ENCODE data around the gene RCBTB1.
"Not testable (repeated sequence)": the region's sequence is repeated elsewhere in the genome, so short reads cannot be mapped to it uniquely, and the experiment has no call there.

RCBTB1 gene

DNA sequence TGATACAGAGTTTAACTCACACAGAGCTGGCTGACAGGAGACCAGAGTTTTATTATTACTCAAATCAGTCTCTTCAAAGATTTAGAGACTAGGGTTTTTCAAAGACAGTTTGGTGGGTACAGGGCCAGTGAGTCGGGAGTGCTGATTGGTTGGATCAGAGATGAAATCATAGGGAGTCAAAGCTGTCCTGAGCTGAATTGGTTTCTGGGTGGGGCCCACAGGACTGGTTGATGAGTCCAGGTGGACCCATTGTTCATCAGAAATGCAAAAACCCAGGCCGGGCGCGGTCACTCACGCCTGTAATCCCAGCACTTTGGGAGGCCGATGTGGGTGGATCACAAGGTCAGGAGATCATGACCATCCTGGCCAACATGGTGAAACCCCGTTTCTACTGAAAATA is 17.3 kb upstream of the RCBTB1 start:
- DNase-seq, result not testable (repeated sequence)

DNA sequence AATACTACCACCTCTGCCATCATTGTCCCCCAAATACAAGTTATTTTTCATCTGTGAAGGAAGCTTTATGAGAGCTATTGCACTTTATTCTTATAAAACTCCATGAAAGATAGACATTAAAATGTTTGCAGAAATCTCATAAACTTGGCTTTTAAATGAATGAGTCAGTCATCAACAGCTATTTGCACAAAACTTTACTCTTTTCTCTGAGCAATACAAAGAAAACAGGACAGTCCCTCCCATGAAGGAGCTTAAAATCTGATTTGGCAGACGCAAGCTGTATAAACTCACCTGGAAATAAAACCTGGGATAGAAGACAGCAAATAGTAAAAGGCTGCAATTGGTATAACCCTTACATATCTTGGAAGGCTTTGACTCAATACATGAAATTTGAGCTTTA is 16.6 kb upstream of the RCBTB1 start:
- no peak for DNase-seq

DNA sequence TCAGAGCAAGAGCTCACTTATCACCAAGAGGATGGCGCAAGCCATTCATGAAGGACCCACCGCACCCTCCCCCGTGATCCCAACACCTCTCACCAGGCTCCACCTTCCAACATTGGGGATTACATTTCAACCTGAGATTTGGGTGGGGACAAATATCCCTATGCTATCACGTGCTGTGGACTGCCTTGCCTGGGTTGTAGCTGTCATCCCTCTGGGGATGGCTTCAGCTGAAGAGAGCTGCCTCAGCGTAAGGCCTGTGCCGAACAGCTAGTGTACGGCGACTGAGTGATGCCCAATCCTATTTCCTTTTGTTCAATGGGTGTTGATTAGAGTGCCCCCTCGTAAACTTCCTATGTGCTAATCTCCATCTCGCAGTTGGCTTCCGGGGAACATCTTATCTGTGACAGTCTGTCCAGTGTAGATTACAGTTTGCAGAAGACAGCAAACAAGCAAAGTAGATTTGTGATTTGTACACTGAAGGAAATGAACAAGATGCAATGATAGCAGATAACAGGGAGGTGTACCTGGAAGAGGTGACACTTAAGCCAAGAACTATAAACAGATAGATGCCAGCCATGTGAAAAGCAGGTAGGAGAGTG is 11.8 kb upstream of the RCBTB1 start:
- DNase-seq, result no peak

DNA sequence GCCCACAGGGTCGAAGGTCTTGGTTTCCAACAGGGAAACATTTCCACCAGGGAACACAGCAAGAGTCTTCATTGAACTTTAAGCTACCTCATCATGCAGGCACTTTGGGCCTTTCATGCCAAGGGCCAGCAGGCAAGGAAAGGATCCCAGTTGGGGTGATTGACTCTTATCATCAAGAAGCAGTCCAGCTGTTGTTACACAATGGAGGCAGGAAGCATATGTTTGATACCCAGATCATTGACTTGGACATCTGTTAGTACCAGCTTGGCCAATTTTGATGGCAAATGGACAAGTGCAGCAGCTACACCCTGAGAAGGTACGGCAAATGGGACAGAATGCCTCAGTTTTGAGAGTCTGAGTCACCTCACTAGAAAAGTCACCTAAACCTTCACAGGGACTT is 10.9 kb upstream of the RCBTB1 start:
- DNase-seq, result no peak

DNA sequence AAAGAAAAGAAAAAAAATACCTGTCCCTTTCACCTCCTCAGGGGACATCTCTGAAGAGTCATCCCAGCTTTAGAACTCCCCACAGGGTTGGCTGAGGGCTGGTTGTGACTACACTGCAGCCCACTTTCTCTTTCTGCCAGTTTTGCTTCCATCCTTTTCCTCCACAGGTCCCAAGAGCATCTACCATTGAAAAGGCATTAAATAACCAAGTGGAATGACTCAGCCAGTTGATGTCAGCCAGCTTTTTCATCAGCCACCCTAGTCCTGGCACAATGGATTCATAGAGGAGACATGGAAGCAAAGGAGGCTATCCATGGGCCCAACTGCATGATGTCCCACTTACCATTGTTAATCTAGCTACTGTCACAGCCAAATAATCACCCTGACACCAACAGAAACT is 9.2 kb upstream of the RCBTB1 start:
- no peak for DNase-seq

DNA sequence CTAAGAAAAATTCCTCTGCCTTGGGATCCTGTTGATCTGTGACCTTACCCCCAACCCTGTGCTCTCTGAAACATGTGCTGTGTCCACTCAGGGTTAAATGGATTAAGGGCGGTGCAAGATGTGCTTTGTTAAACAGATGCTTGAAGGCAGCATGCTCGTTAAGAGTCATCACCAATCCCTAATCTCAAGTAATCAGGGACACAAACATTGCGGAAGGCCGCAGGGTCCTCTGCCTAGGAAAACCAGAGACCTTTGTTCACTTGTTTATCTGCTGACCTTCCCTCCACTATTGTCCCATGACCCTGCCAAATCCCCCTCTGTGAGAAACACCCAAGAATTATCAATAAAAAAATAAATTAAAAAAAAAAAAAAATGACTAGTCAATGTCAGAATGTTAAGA is 8.5 kb upstream of the RCBTB1 start:
- DNase-seq, result not testable (repeated sequence)

DNA sequence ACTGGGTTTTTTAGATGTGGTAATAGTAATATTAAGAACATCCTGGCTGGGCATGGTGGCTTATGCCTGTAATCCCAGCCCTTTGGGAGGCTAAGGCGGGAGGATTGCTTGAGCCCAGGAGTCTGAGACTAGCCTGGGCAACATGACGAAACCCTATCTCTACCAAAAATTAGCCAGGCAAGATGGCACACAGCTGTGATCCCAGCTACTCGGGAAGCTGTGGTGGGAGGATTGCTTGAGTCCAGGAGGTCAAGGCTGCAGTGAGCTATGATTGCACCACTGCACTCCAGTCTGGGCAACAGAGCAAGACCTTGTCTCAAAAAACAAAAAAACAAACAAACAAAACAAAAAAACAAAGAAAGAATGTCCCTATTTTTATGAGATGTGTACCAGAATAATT is 5.4 kb upstream of the RCBTB1 start:
- not testable (repeated sequence) for DNase-seq

DNA sequence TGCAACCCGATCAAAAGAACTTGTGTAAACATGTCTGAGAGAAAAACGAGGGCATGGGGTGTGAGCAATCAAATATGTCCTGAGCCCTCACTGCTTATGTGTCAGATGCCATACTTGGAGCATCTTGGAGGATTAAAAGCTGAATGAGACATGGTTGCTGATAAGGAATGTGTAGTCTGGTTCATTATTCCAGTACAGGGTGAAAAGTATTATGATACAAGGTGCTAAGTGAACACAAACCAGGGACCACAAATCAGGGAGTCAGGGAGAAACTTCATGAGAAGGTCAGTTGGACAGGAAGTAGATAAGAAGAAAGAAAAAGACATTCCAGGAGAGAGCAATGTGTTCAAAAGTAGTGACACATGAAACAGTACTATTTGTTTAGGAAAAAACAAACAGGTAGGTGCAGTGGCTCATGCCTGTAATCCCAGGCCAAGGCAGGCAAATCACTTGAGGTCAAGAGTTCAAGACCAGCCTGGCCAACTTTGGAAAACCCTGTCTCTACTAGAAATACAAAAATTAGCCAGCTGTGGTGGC is 2.0 kb upstream of the RCBTB1 start:
- DNase-seq, result no peak

DNA sequence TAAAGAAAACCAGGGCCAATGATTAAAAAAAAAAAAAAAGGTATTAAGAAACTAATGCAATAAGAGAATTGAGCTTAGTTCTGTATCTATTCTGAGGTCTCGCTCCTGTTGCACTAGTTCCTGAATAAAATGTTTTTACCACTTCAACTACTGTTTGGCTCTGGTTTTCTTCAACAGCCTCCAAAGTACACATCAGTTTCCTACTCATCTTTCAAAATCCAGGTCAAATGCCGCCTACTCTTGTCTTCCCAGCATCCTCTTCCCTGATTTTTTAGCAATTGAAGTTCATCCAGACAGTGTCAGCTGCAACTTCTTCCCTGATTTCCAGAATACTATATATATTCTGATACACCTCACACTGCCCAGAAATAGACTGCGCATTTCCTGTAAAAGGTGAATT is 1.4 kb upstream of the RCBTB1 start:
- no peak for DNase-seq

DNA sequence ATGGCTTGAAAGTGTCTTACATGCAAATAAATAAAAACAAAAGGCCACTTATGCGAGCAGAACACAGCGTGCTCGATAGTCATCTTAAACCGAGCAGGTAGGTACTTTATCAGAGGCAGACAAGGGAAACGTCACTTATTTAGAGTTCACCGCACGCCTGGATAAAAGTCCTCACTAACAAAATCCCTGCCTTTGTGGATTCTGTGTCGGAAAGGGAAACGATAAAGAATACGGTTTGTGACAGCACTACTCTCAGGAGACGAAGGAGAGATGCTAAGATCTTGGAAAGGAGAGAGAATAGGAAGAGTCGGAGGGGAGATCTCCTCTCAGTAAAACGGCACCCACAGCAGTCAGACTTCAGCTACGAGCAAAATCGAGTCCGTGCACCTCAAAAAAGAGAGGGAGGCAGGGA is 581 bp downstream of the RCBTB1 start:
- no peak for DNase-seq

DNA sequence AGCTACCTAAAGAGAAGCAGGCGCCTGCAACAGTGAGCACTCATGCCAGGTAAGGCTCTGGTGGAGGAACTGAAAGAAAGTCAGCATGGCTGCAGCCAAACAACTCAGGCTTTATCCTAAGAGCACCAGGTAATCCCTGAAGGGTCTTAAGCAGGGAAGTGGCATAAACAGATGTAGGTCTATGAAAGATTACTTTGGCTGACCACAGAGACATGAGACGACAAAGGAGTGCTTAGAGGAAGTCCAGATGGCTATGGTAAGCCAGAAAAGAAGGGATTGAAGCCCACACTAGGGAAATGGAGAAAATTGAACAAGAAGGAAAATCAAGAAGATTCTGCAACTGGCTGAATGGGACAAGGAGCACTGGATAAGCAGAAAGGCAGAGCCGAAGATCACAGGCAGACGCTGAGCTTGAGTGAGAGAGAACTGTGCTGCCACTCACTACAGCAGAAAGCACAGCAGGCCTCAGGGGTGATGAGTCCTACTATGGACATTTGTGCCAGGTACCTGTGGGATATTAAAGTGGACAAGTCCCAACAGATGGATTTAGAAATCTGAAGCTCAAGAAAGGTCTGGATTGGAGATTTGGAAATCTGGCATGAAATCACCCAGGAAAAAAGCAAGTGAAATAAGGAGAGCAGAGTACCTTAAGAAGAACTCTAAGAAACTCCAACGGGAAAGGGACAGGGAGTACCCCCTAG is 4.2 kb downstream of the RCBTB1 start:
- DNase-seq, result no peak

DNA sequence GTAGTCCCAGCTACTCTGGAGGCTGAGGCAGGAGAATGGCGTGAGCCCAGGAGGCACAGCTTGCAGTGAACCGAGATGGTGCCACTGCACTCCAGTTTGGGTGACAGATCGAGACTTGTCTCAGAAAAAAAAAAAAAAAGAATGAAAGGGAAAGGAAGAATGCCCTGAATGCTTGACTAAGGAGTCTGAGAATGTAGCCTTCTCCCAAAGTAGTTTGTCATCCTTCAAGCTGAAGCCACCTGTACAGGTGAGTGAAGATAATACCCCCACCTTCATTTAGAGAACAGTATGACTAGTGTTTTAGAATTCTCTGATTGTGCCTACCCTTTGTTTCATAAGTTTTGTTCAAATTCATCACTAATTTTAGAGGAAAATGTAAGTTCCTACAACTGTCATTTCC is 5.9 kb downstream of the RCBTB1 start:
- DNase-seq, result no peak

DNA sequence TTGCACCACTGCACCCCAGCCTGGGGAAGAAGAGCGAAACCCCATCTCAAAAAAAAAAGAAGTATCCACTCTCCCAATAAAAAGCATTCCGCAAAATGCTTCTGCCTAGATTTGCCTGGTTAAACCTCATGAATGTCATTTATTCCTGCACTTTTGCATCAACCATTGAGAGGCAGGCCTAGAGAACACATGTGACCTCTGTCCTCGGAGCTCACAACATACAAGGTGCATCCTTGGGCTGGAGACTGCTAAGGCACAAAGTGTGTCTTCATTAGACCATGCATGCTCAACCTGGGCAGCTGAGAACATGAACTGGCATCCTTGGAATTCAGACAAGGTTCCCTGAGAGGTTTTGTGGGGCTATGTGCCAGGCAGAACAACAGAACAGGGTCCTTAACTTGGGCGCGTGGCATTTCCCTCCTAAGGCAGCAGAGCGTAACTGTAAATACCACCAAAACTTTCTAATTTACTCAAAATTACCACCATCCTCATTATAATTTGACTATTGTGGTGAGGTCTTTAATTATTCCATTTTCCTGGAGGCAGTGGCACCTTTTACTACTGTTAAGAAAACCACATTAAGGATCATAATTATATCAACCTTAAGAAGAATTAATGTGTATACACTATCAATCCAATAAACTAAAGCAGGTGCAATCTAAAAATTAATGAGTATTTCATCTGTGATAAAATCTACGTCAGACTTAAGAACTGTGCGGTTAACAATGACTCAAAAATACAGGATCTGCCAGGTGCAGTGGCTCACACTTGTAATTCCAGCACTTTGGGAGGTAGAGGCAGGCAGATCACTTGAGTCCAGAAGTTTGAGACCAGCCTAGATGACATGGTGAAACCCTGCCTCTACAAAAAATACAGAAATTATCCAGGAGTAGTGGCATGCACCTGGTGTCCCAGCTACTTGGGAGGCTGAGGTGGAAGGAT is 13.8 kb downstream of the RCBTB1 start:
- no peak for DNase-seq

DNA sequence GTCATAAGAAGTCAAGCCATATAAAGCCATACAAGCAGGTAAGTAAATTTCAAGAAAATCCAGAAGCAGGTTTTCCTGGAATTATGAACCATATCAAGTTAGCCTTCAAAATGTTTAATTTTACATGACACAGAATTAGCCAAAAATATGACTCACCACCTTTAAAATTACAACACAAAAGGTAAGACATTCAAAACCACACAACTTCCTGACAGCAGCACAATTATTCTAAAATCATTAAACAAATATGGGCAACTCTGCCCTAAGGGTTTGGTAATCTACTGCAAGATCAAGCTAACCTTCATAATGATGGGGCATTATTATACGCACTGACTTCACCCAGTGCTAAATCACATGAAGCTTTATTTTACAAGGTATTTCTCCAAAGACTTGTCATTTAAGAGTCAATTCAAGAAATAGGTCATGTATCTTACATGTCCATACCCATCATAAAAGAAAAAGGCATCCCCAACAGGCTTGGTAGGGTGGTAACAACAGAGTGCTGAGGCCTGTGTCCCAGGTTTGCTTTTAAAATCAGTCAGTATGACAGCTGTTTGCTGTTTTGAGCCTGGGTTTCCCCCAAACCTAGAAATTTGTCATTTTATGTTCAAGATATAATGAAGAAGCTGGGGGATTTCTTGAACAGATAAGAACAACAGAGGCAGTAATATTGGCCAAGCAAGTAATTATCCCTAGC is 15.2 kb downstream of the RCBTB1 start:
- DNase-seq, result no peak

DNA sequence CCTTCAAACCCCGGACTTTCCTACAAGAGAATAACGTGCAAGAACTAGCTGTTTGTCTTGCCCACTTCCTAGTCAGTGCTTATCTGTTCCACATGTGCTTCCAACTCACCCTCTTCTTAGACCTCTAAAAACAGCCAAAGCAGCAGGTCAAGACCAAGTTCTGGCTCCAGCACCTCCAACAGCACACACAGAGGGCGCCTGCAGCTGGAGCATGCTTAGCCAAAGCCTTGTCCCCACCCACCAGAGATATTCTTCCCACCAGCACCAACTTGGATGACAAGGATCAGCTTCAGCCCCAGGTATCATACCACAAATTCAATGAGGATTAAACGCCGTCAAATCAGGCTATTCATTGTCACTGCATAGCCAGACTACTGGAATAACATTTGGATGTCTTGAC is 17.9 kb downstream of the RCBTB1 start:
- no peak for DNase-seq

DNA sequence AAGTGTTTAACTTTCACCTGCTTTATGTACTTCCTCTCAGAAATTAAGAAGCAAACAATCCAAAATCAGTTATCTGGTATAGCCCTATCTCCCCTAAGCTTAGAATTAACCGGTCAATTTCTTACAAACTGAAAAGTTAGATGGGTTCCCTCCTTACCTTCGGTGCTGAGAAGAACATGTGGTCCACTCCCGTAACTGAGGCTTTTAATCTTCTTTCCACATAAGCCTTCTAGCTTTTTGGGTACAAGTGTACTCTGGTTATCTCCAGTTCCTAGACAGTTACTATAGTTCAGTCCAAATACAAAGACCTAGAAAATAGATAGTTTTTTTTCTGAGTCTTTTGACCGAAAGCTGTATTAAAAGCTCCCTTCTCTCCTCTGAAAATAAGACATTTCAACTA is 18.9 kb downstream of the RCBTB1 start:
- no peak for DNase-seq

DNA sequence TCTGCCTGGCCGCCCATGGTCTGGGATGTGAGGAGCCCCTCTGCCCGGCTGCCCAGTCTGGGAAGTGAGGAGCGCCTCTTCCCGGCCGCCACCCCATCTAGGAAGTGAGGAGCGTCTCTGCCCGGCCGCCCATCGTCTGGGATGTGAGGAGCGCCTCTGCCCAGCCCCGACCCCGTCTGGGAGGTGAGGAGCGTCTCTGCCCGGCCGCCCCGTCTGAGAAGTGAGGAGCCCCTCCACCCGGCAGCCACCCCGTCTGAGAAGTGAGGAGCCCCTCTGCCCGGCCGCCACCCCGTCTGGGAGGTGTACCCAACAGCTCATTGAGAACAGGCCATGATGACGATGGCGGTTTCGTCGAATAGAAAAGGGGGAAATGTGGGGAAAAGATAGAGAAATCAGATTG is 19.9 kb downstream of the RCBTB1 start:
- not testable (repeated sequence) for DNase-seq

DNA sequence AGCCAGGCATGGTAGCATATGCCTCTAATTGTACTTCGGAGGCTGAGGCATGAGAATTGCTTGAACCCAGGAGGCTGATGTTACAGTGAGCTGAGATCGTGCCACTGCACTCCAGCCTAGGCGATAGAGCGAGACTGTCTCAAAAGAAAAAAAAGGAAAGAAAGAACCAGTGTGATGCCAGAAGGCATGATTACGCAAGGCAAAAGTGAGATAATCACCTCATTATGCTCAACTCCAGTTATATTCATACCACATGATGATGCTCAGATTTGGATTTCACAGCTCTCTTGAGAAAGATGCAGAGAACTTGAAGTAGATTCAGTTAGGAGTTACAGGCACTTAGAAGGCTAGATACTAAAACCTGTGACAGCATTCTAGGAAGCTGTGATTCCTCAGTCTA is 21.8 kb downstream of the RCBTB1 start:
- no peak for DNase-seq

DNA sequence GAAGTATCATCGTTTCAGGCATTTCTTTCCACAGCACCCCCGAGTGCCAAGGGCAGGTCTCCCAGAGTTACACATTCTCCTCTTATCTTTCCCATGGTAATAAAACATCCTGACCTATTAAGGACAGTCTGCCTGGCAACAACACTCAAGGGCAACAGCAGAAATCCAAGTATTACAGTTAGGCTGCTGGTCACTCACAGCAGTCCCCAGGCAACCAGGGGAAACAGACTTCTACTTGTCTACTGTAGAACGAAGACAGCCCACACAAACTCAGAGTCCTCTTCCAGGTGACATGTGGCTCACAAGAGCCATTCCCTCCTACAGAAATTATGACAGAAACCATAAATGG is 24.3 kb downstream of the RCBTB1 start:
- no peak for DNase-seq

DNA sequence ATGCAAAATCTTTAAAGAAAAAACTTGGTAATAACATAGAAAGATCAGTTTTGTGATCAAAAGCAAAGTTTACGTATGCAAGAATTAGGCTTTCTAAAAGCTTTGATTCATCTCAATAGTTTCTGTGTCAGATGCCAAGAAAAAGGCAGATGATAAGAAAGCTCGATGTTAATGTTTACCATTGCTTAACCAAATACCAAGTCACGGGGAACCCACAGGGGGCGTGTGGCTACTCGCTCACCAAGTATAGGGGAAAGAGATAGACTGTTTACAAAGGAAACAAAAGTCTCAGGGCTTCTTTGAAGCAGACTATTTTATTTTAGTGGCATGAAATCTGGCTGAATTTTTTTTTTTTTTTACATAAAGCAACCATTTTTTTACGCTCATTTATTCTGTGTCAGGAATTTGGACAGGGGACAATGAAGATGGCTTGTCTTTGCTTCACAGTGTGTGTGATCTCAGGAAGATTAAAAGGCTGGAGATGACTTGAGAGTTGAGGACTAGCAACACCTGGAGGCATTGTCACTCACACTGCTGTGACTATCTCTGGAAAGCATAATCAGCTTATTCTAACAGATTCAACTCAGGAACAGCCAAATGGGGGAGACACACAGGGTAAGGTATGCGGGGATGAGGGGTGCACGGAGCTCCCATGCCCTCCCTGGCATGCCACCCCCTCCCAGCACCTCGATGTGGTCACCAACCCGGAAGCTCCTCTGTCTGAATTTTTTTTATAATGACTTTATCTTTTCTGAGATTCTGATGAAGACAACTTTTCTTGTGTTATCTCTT is 24.9 kb downstream of the RCBTB1 start:
- no peak for DNase-seq

DNA sequence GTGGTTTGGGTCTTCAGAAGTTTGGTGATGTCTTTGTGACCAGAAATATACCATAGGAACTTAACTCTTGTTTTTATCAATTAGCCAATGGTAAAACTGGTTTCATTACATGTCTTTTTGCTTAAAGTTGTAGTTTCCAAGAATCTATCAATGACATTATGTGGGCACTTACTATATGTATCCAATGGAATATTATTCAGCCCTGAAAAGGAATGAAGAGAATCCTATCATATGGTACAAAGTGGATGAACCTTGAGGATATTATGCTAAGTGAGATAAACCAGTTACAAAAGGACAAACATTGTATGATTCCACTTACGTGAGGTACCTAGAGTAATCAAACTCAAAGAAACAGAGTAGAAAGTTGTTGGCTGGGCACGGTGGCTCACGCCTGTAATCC is 26.4 kb downstream of the RCBTB1 start:
- no peak for DNase-seq

DNA sequence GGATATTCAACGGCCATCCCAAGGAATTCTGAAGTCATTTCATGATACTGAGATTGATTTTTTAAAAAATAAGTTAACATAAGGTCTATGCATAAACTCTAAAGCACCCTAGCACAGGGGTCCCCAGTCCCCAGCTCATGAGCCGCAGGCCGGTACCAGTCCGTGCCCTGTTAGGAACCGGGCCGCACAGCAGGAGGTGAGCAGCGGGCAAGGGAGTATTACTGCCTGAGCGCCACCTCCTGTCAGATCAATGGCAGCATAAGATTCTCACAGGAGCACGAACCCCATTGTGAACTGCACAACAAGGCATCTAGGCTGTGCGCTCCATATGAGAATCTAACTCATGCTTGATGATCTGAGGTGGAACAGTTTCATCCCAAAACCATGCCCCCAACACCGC is 31.0 kb downstream of the RCBTB1 start:
- no peak for DNase-seq
